SK-N-MC (cell line): ENCODE measurements around the gene RIT1.
A peak's percentile ranks its signal among the peaks of the same experiment; 100 is the strongest.

Experiments
- DNase-seq: peaks from one replicate; pipeline ENCODE4 v3.0.0-alpha.2; 2011; ENCODE audit warnings: low read depth, low spot score
- H3K27ac ChIP-seq: fragments of 200-600 bp; sonication (generic); 2 replicates; pipeline ENCODE4 v1.5.1; 2016; ENCODE audit warnings: mixed run types
- H3K36me3 ChIP-seq: fragments of 200-600 bp; sonication (generic); 2 replicates; pipeline ENCODE4 v1.6.1; 2017; ENCODE audit warnings: antibody characterized with exemption, low read length, mixed read lengths; ENCODE audit not compliant: insufficient read depth
- H3K4me3 ChIP-seq: fragments of 200-600 bp; sonication (generic); 2 replicates; pipeline ENCODE4 v1.5.1; 2016
- H3K9ac ChIP-seq: fragments of 200-600 bp; sonication (generic); 2 replicates; pipeline ENCODE4 v1.8.0; 2017; ENCODE audit warnings: mixed run types, mixed read lengths; ENCODE audit not compliant: insufficient read length
- H3K9me3 ChIP-seq: fragments of 200-600 bp; sonication (generic); 2 replicates; pipeline ENCODE4 v1.6.1; 2017; ENCODE audit warnings: low read depth, mild to moderate bottlenecking, antibody characterized with exemption, low read length, moderate library complexity, mixed read lengths
- EZH2 ChIP-seq: fragments of 200-600 bp; sonication (generic); IDR thresholded peaks from one replicate; pipeline ENCODE4 v1.6.1; 2017; ENCODE audit warnings: antibody characterized with exemption
- FOXP2 ChIP-seq: optimal IDR thresholded peaks from 2 replicates; pipeline ENCODE3; 2011; ENCODE audit warnings: mild to moderate bottlenecking, moderate library complexity; ENCODE audit not compliant: insufficient read depth; ENCODE audit errors: extremely low read length, control extremely low read depth
- POLR2AphosphoS5 ChIP-seq: IDR thresholded peaks from 2 replicates; pipeline ENCODE4 v1.6.1; 2012; ENCODE audit warnings: mild to moderate bottlenecking, low read depth, low read length, borderline replicate concordance

Gene RIT1

GRCh38 chr1:155858800-155859233 lies 52.3 kb downstream of the RIT1 start:
- Histone ChIP-seq H3K4me3 (peak overlapping the region; percentile 73), H3K27ac (peak overlapping the region; percentile 79), H3K9me3 (no peaks in the 10 kb centered on the region), H3K36me3 (peaks cover 8% of the 10 kb centered on the region), H3K9ac (peak overlapping the region; percentile 74)
- DNase-seq, result no peak
- TF ChIP-seq EZH2 (no peak), POLR2AphosphoS5 (no peak), FOXP2 (no peak)

DNA sequence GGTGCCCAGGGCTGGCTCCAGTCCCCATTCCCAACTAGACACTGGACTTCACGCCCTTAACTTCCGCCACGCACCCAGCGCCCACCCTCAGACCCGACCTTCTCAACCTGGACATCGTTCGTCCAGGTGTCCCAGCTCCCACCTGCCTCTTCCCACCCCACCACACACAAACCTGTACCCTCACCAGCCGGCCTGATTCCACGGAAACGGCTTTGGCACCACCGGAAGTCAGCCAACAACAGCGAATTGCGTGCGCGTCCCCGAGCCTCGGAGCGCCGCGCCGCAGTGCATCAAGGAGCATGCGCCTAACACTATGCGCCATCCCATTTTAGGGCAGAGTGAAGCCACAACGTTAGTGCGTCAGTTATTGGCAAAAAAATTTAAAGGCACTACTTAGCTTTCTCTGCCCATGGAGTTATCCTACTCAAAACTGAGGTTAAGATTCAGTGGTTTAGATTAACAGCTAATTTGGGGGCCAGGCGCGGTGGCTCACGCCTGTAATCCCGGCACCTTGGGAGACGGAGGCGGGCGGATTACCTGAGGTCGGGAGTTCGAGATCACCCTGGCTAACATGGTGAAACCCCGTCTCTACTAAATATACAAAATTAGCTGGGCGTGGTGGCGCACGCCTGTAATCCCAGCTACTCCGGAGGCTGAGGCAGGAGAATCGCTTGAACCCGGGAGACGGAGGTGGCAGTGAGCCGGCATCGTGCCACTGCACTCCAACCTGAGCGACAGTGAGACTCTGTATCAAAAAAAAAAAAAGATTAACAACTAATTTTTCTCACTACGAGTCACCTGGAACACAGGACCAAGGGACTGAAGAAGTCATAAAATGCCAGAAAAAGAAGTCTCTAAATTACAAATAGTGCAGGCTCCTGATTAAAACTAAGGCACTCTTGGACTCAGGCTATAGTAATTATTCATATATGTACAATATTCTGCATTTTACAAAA lies 53.9 kb downstream of the RIT1 start, which contains the start of gene GON4L:
Gene GON4L, minus strand, starts transcription at position 240 of the 956 bp plus-strand sequence. CDS start 3,434 bp downstream, outside the sequence.
- peak; percentile 83 for DNase-seq
- TF ChIP-seq FOXP2, result no peak
- TF ChIP-seq POLR2AphosphoS5, result peak; percentile 98
- no peak for TF ChIP-seq EZH2
- Histone ChIP-seq H3K36me3 (peaks cover 23% of the 10 kb centered on the region), H3K27ac (peak within 1 kb of the TSS; percentile 72), H3K9me3 (no peaks in the 10 kb centered on the region), H3K9ac (peak within 1 kb of the TSS; percentile 93), H3K4me3 (peak within 1 kb of the TSS; percentile 81)

- no peaks in the 10 kb centered on the region for H3K9me3 ChIP-seq
- H3K9ac ChIP-seq, result peak overlapping the region; percentile 93
- TF ChIP-seq FOXP2, result no peak
- TF ChIP-seq EZH2, result no peak
- TF ChIP-seq POLR2AphosphoS5, result no peak
- no peak for DNase-seq
- peak overlapping the region; percentile 12; the same call in 1 of the 2 replicates for H3K27ac ChIP-seq
- H3K4me3 ChIP-seq, result peak overlapping the region; percentile 81
- H3K36me3 ChIP-seq, result peaks cover 26% of the 10 kb centered on the region
Measured at GRCh38 chr1:155856257-155856974, 54.7 kb downstream of the RIT1 start.

- H3K36me3 ChIP-seq, result peaks cover 58% of the 10 kb centered on the region
- no peak overlapping the region for H3K9ac ChIP-seq
- no peak overlapping the region for H3K27ac ChIP-seq
- TF ChIP-seq FOXP2 (no peak), POLR2AphosphoS5 (no peak), EZH2 (no peak)
- no peak overlapping the region for H3K4me3 ChIP-seq
- no peaks in the 10 kb centered on the region for H3K9me3 ChIP-seq
- no peak for DNase-seq
Measured at GRCh38 chr1:155850345-155850744, 60.8 kb downstream of the RIT1 start.

- H3K9ac ChIP-seq, result no peak overlapping the region
- H3K9me3 ChIP-seq, result no peaks in the 10 kb centered on the region
- TF ChIP-seq POLR2AphosphoS5, result no peak
- TF ChIP-seq EZH2, result no peak
- no peak for TF ChIP-seq FOXP2
- H3K27ac ChIP-seq, result peak overlapping the region; percentile 3; the same call in 1 of the 2 replicates
- H3K36me3 ChIP-seq, result peaks cover 61% of the 10 kb centered on the region
- no peak overlapping the region for H3K4me3 ChIP-seq
- no peak for DNase-seq
Measured at GRCh38 chr1:155847823-155848529, 63.2 kb downstream of the RIT1 start.
